Activated CD4-positive, alpha-beta T cell treated with anti-CD3 and anti-CD28 coated beads, Interleukin-2, amount 50 U/mL, for 4 hours (primary cell): Measurements from ENCODE around the gene GJA5.

ENCODE experiments used
- DNase-seq, 2 experiments: peaks; one replicate each; pipeline ENCODE4 v3.0.0-alpha.2; 2020

GJA5 gene

GRCh38 chr1:147760481-147761260, at the start of gene GJA5:
Gene GJA5 (minus strand): TSS chr1:147760602. CDS start chr1:147759238, 1,364 bp downstream.
- DNase-seq, result no peak

- no peak for DNase-seq
Measured at GRCh38 chr1:147809236-147809635, 48.8 kb upstream of the GJA5 start.

- no peak for DNase-seq
Measured at GRCh38 chr1:147808025-147808424, 47.6 kb upstream of the GJA5 start.

GRCh38 chr1:147807405-147807804, 47.0 kb upstream of the GJA5 start:
- DNase-seq, result no peak

- DNase-seq, result no peak
Measured at GRCh38 chr1:147804942-147805723, 44.7 kb upstream of the GJA5 start.

- no peak for DNase-seq
Measured at GRCh38 chr1:147800804-147801203, 40.4 kb upstream of the GJA5 start.

DNA sequence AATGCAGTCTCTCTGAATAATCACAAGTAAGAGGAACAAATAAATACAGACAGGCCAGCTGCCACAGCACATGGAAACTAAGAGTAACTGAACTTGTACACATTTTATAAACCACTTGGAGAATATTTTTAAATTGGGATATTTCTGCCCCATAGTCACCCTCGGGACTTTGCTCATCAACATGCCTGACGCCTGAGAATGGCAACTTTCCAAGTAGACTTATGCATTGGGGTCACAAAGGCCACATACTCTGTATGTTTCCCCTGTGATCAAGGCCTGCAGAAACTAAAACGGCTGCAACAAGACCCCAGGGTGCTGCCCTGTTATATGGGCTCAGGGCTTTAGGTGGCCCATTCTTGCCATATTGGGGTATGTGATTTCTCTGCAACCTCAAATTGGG, 38.3 kb upstream of the GJA5 start:
- no peak for DNase-seq

- no peak for DNase-seq
Measured at GRCh38 chr1:147794570-147794969, 34.2 kb upstream of the GJA5 start.

- no peak for DNase-seq
Measured at GRCh38 chr1:147791876-147792275, 31.5 kb upstream of the GJA5 start.

GRCh38 chr1:147787765-147788164, 27.4 kb upstream of the GJA5 start:
- no peak for DNase-seq

- no peak for DNase-seq
Measured at GRCh38 chr1:147786536-147786935, 26.1 kb upstream of the GJA5 start.

GRCh38 chr1:147785794-147786506, 25.5 kb upstream of the GJA5 start:
- no peak for DNase-seq

DNA sequence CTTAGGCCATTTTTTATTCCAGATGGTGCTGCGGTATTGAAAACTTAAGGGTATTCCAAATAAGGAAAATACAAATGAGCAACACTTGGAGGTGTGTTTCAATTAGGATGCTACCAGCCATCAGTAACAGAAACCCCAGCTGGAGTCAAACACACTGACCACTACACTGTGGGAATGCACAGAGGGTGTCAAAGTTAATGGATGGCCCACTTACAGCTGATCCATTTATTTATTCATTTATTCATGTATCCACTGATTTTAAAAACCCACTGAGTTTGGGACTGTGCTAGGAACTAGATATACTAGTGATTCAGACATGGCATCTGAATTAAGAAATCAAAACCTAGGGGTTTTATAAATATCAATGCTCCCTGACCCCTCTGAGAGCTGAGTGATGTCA, 24.5 kb upstream of the GJA5 start:
- DNase-seq, result no peak

DNA sequence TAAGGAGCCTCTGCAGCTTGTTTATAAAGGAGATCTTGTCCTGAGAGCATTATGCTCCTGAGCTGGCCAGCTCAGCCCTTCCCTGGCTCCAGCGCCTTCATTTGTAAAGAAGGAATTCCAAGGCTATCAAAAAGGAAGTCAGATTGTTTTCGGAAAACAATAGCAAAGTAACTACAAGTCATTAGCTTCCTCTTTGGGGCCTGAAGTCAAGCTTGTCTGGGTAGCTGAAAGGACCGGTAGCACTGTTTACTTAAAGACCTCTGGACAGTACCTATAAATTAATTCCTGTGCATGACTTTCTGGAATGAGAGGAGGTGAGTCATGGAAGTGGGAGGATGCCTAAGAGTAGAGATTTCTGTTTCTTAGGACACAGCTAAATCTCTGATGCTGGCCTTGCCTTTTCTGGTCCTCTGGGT, 20.7 kb upstream of the GJA5 start:
- no peak for DNase-seq

- DNase-seq, result no peak
Measured at GRCh38 chr1:147777694-147778093, 17.3 kb upstream of the GJA5 start.

- no peak for DNase-seq
Measured at GRCh38 chr1:147773215-147773715, 12.9 kb upstream of the GJA5 start.

- DNase-seq, result no peak
Measured at GRCh38 chr1:147772570-147772969, 12.2 kb upstream of the GJA5 start.

DNA sequence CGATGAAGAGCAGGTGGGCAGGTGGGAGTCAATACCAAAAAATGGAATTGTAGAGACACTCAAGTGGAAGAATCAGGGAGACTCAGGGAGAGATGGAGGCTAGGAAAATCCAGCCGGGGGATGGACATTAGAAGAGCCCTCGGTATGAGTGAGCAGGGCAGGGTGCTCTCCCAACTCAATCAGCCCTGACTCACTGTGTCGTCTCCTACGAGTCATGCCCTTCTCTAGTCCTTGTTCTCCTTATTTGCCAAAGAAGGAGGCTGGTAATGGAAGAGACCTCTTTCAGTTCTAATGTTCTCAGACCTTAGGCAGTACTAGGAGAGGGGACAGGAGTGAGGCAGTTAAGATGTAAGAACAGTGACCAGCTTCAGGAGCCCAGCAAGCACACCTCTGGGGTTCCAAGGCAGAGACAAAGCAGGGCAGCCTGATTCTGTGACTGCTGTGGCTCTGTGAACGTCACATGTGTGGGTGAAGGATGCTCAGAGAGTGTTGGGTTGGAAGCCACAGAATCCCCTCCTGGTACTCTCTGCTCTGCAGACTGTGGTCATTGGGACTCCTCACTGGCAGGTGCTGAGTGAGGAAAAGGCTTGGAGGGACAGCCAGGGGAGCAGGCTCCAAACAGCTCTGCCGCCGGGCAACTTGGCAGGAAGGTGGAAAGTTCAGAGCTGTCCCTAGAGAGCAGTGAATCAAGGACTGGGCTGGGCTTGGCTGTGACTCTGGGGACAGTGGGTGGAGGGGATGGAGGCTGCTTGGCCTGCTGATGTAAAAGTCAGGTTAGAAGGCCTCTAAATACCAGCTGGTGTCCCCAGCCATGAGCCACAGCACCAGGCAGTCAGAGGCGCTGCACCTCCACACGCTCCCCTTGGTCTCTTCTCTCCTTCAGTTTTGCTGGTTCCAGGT, 11.1 kb upstream of the GJA5 start:
- DNase-seq, result no peak

GRCh38 chr1:147769106-147769505, 8.7 kb upstream of the GJA5 start:
- no peak for DNase-seq

GRCh38 chr1:147768582-147768981, 8.2 kb upstream of the GJA5 start:
- DNase-seq, result no peak

- no peak for DNase-seq
Measured at GRCh38 chr1:147768101-147768500, 7.7 kb upstream of the GJA5 start.
